Activated T-helper 17 cell treated with anti-CD3 and anti-CD28 coated beads, Interleukin-2, amount 50 U/mL, for 72 hours (primary cell): ENCODE measurements around the gene PIGM. TPM values are rescaled to one million over a fixed set of nuclear protein-coding genes. Genes with fewer than 3 reads are reported as not detected.
A peak's percentile ranks its signal among the peaks of the same experiment; 100 is the strongest.

Experiments used
- ATAC-seq: fragments of 150-1000 bp; cut with Tn5 transposase; replicated peaks from 2 replicates; pipeline ENCODE4 v1.10.0; 2021; ENCODE audit warnings: mild to moderate bottlenecking, moderate library complexity
- H3K27ac Mint-ChIP-seq: one replicate; pipeline ENCODE4 v1.8.0; 2022; ENCODE audit warnings: mixed read lengths
- H3K27me3 Mint-ChIP-seq: one replicate; pipeline ENCODE4 v1.8.0; 2022; ENCODE audit warnings: mixed read lengths
- H3K36me3 Mint-ChIP-seq: one replicate; pipeline ENCODE4 v1.8.0; 2022; ENCODE audit warnings: low read depth, mild to moderate bottlenecking, mixed read lengths
- H3K4me1 Mint-ChIP-seq: one replicate; pipeline ENCODE4 v1.8.0; 2022; ENCODE audit warnings: mixed read lengths
- H3K4me3 Mint-ChIP-seq: one replicate; pipeline ENCODE4 v1.8.0; 2022; ENCODE audit warnings: mild to moderate bottlenecking, mixed read lengths
- H3K9me3 Mint-ChIP-seq: one replicate; pipeline ENCODE4 v1.8.0; 2022; ENCODE audit warnings: mixed read lengths
- total RNA-seq, 2 donors: library from RNA; stranded (reverse); gene quantifications; one replicate each; pipeline ENCODE4 v1.2.3, GENCODE V29; 2022

The PIGM gene
- 1 to 10 TPM; 3.5 to 4.2 TPM for total RNA-seq

- Mint-ChIP-seq H3K36me3 (peaks cover 5% of the 10 kb centered on the region), H3K27me3 (no peaks in the 10 kb centered on the region), H3K4me1 (peaks cover 22% of the 10 kb centered on the region), H3K9me3 (no peaks in the 10 kb centered on the region), H3K27ac (peak within 1 kb of the TSS; percentile 83), H3K4me3 (peak within 1 kb of the TSS; percentile 89)
- ATAC-seq: peak; percentile 97
Measured at GRCh38 chr1:160031365-160032164, at the start of gene PIGM. Gene PIGM, minus strand, starts transcription at chr1:160031990. Its CDS starts 251 bp downstream, at chr1:160031739.

- peaks cover 5% of the 10 kb centered on the region for H3K4me1 Mint-ChIP-seq
- ATAC-seq: no peak
- no peak within 1 kb of the TSS for H3K4me3 Mint-ChIP-seq
- H3K27ac Mint-ChIP-seq: no peak within 1 kb of the TSS
- peaks cover 40% of the 10 kb centered on the region for H3K27me3 Mint-ChIP-seq
- H3K9me3 Mint-ChIP-seq: no peaks in the 10 kb centered on the region
- H3K36me3 Mint-ChIP-seq: no peaks in the 10 kb centered on the region
Measured at GRCh38 chr1:160081261-160081936, 49.6 kb upstream of the PIGM start, which contains the start of gene KCNJ9. Gene KCNJ9, plus strand, starts transcription at chr1:160081538. Its CDS starts 2,493 bp downstream, at chr1:160084031.

- peak; percentile 17 for ATAC-seq
Measured at GRCh38 chr1:160080381-160081100, 48.8 kb upstream of the PIGM start.

GRCh38 chr1:160079448-160079847 lies 47.7 kb upstream of the PIGM start:
- peaks cover 52% of the 10 kb centered on the region for H3K27me3 Mint-ChIP-seq
- no peaks in the 10 kb centered on the region for H3K9me3 Mint-ChIP-seq
- no peak for ATAC-seq
- H3K4me1 Mint-ChIP-seq: peaks cover 5% of the 10 kb centered on the region
- no peak overlapping the region for H3K4me3 Mint-ChIP-seq
- no peak overlapping the region for H3K27ac Mint-ChIP-seq
- no peaks in the 10 kb centered on the region for H3K36me3 Mint-ChIP-seq

More at GRCh38 chr1:160080381-160081100, 48.8 kb upstream of the PIGM start:
- Mint-ChIP-seq H3K27me3 (peaks cover 45% of the 10 kb centered on the region), H3K4me1 (peaks cover 5% of the 10 kb centered on the region), H3K4me3 (no peak overlapping the region), H3K36me3 (no peaks in the 10 kb centered on the region), H3K9me3 (no peaks in the 10 kb centered on the region), H3K27ac (no peak overlapping the region)

GRCh38 chr1:160078512-160079195 lies 46.9 kb upstream of the PIGM start:
- Mint-ChIP-seq H3K36me3 (no peaks in the 10 kb centered on the region), H3K4me1 (peaks cover 5% of the 10 kb centered on the region), H3K9me3 (no peaks in the 10 kb centered on the region), H3K27me3 (peaks cover 52% of the 10 kb centered on the region), H3K4me3 (no peak overlapping the region), H3K27ac (no peak overlapping the region)
- ATAC-seq: peak; percentile 92

GRCh38 chr1:160077486-160077885 lies 45.7 kb upstream of the PIGM start:
- H3K27me3 Mint-ChIP-seq: peaks cover 53% of the 10 kb centered on the region

GRCh38 chr1:160076295-160076694 lies 44.5 kb upstream of the PIGM start:
- no peak for ATAC-seq
- Mint-ChIP-seq H3K27ac (no peak overlapping the region), H3K9me3 (no peaks in the 10 kb centered on the region), H3K27me3 (peaks cover 53% of the 10 kb centered on the region), H3K4me1 (peaks cover 8% of the 10 kb centered on the region), H3K4me3 (no peak overlapping the region), H3K36me3 (no peaks in the 10 kb centered on the region)

More at GRCh38 chr1:160077486-160077885, 45.7 kb upstream of the PIGM start:
- ATAC-seq: no peak
- Mint-ChIP-seq H3K4me1 (peaks cover 5% of the 10 kb centered on the region), H3K27ac (no peak overlapping the region), H3K4me3 (no peak overlapping the region), H3K36me3 (no peaks in the 10 kb centered on the region), H3K9me3 (no peaks in the 10 kb centered on the region)

GRCh38 chr1:160075836-160076235 lies 44.0 kb upstream of the PIGM start:
- no peaks in the 10 kb centered on the region for H3K36me3 Mint-ChIP-seq
- ATAC-seq: no peak
- H3K27me3 Mint-ChIP-seq: peaks cover 50% of the 10 kb centered on the region
- H3K4me3 Mint-ChIP-seq: no peak overlapping the region
- H3K27ac Mint-ChIP-seq: no peak overlapping the region
- H3K4me1 Mint-ChIP-seq: peaks cover 9% of the 10 kb centered on the region
- no peaks in the 10 kb centered on the region for H3K9me3 Mint-ChIP-seq

GRCh38 chr1:160074865-160075264 lies 43.1 kb upstream of the PIGM start:
- no peak for ATAC-seq
- no peak overlapping the region for H3K27ac Mint-ChIP-seq
- no peak overlapping the region for H3K4me3 Mint-ChIP-seq
- no peaks in the 10 kb centered on the region for H3K9me3 Mint-ChIP-seq
- H3K4me1 Mint-ChIP-seq: peaks cover 16% of the 10 kb centered on the region
- peaks cover 50% of the 10 kb centered on the region for H3K27me3 Mint-ChIP-seq
- no peaks in the 10 kb centered on the region for H3K36me3 Mint-ChIP-seq

GRCh38 chr1:160071289-160071688 lies 39.5 kb upstream of the PIGM start:
- no peak overlapping the region for H3K4me3 Mint-ChIP-seq
- peaks cover 11% of the 10 kb centered on the region for H3K4me1 Mint-ChIP-seq
- H3K27ac Mint-ChIP-seq: no peak overlapping the region
- peaks cover 44% of the 10 kb centered on the region for H3K27me3 Mint-ChIP-seq
- no peak for ATAC-seq
- no peaks in the 10 kb centered on the region for H3K36me3 Mint-ChIP-seq
- H3K9me3 Mint-ChIP-seq: no peaks in the 10 kb centered on the region

GRCh38 chr1:160070243-160071163 lies 38.7 kb upstream of the PIGM start:
- Mint-ChIP-seq H3K27me3 (peaks cover 41% of the 10 kb centered on the region), H3K27ac (peak overlapping the region; percentile 60), H3K4me1 (peaks cover 11% of the 10 kb centered on the region), H3K36me3 (no peaks in the 10 kb centered on the region), H3K9me3 (no peaks in the 10 kb centered on the region), H3K4me3 (peak overlapping the region; percentile 86)
- ATAC-seq: peak; percentile 73

- ATAC-seq: no peak
- Mint-ChIP-seq H3K4me3 (peak within 1 kb of the TSS; percentile 86), H3K9me3 (no peaks in the 10 kb centered on the region), H3K27ac (peak within 1 kb of the TSS; percentile 60), H3K27me3 (peaks cover 38% of the 10 kb centered on the region), H3K36me3 (no peaks in the 10 kb centered on the region), H3K4me1 (peaks cover 11% of the 10 kb centered on the region)
Measured at GRCh38 chr1:160069460-160070231, 37.9 kb upstream of the PIGM start, which contains the start of gene KCNJ10. Gene KCNJ10, minus strand, starts transcription at chr1:160070160. Its CDS starts 27,628 bp downstream, at chr1:160042532.
